ENCODE results near the gene MYO5A.
A peak's percentile ranks its signal among the peaks of the same experiment; 100 is the strongest.
"Not testable (repeated sequence)": the region's sequence is repeated elsewhere in the genome, so short reads cannot be mapped to it uniquely, and the experiment has no call there.

Gene MYO5A

GRCh38 chr15:52540374-52541012 is 11.8 kb upstream of the MYO5A start:
- DNase-seq: no peak

GRCh38 chr15:52537459-52537858 is 8.8 kb upstream of the MYO5A start:
- no peak for DNase-seq

- DNase-seq: no peak
These were observed 3.7 kb upstream of the MYO5A start for GRCh38 chr15:52532427-52532826.

DNA sequence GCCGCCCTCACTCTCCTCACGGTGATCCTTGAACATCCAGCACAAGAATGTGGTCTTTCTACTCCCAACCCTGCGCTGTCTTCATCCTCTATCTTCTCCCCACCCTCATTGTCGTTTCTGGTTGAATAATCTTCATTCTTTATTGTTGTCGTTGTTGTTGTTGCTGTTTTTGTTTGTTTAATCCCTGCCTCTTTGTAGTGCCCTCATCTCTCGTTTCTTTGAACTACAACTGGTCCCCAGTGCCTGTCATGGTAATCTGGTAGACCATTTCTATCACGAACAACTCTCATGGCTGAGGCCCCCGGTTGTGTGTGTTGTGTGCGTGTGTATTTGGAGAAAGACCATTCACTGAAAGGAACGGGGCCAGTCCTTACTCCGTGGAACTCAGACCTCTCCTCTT is 1.3 kb upstream of the MYO5A start:
- no peak for DNase-seq

DNA sequence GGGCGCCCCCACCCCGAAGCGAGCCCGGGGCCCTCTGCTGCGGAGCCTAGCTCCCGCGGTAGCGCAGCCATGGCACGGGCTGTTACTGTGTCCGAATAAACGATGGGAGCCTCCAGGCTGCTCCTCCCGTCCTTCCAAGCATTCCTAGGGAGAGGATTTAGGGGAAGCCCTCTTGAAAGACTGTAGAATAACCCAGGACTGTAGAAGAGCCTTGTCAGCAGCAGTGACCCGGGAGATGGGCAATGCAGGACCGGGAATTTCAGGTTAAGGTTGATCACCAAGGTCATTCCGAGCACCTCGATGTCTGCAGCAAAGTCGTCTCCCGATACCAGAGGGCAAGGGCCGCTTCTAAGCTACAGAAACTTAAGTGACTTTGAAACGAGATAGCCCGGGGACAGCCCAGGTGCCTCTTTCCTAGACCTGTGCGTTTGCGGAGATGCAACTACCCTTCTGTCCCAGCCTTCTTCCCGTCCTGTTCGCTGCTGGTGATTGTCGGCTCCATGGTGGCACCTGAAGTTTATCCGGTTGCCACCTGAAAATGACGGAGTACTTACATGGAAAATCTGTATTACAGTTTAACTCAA is 753 bp upstream of the MYO5A start:
- DNase-seq: peak; percentile 3

- DNase-seq: no peak
These were observed 643 bp downstream of the MYO5A start for GRCh38 chr15:52527911-52528563.

- DNase-seq: no peak
These were observed 1.3 kb downstream of the MYO5A start for GRCh38 chr15:52527196-52527910.

GRCh38 chr15:52524223-52525136 is 4.2 kb downstream of the MYO5A start:
- DNase-seq: no peak

DNA sequence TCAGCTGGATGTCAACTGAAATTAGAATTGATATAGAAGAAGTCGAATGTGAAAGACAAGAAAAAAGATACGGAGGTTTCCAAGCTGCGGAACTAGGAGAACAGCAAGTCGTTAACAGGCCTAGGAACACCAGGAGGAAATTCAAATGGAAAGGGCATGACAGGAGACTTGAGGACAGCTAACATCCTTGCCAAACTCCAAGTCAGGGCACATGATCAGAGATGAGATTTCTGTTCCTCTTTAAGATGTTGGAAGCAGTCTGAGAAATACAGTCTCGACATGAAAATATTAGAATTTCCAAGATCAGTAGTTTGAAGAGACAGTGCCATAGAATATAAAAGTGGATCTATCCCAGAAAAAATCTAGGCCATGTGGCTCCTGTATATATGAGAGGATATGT is 5.0 kb downstream of the MYO5A start:
- DNase-seq: no peak

DNA sequence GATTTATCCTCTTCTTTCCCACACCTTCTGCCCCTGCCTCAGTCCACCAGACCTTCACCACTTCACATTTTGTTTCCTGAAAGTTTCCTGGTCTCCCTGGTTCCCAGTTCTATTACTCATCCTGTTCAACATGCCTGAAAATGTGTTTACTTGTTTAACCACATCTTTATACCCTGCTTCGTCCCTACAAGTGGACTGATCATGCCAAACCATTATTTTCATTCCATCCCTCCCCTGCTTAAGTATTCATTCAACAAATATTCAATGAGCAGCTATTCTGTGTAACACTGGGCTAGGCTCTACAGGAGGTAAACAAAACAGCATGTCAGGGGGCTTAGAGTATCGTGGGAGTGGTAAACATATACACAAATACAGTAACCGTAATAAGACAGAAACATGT is 5.5 kb downstream of the MYO5A start:
- no peak for DNase-seq

DNA sequence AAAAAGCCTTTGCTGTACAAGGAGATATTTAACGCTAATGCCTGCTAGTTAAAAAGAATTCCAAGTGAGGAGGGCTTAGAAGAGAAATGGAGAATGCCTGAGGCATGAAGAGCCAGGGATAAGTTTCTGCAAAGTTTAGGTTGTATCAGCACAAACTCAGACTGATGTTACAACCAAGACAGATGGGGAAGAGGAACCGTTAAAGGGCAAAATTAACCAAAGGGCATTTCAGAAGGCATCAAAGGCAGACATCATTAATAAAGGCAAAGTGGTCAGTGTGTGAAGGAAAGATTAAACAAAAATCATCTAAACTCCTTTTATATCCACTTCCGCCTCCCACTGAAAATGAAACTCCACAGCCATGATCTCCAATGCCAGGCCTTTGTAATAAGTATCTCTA is 7.0 kb downstream of the MYO5A start:
- no peak for DNase-seq

GRCh38 chr15:52520421-52520820 is 8.3 kb downstream of the MYO5A start:
- DNase-seq: no peak

DNA sequence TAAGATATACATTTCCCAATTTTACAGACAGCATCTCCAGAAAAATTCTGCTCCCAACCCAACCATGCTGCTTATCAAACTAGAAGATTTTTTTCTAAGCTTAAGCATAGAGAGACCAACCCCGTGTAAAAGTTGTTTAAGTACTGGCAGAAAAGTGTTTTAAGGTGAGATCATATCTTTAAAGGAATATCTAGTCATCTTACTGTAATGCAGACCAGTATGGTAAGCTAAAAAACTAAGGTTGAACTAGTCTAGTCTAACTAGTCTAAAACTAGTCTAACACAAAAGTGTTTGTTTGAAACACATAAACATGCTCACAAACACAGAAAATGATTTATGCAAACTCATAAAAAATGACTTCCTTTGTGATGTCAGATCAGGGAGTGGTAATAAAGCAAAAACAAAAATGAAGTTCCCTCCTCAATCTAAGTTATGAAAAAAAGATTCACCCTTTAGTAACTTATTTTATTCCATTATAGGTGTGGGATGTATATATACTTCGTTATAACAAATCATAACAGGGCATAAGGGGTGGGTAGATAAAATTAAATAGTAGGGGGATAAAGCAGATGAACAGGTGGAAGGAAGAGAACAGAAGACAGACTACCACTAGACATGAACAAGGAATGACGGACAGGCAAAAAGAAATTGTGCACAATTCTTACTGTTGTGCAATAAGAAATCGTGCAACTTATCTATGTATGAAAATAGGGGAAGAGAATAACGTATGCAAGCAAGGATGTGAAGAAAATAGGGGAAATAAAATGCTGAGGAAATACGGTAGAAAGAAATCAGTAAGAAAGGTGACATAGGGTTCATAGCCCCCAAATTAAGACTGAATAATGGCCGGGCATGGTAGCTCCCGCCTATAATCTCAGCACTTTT is 10.0 kb downstream of the MYO5A start:
- DNase-seq: no peak

- DNase-seq: no peak
These were observed 11.7 kb downstream of the MYO5A start for GRCh38 chr15:52517014-52517413.

- DNase-seq: no peak
These were observed 13.3 kb downstream of the MYO5A start for GRCh38 chr15:52515343-52515742.

- no peak for DNase-seq
These were observed 14.2 kb downstream of the MYO5A start for GRCh38 chr15:52514482-52514881.

DNA sequence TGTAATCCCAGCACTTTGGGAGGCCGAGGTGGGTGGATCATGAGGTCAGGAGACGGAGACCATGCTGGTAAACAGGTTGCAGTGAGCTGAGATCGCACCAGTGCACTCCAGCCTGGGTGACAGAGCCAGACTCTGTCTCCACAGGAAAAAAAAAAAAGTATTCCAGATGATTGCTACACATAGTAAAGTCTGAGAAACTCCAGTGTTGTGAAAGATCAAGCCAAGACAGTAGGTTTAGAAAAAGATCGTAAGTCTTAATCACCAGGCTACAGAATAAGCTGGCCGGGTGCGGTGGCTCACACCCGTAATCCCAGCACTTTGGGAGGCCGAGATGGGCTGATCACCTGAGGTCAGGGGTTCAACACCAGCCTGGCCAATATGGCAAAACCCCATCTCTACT is 15.8 kb downstream of the MYO5A start:
- DNase-seq: not testable (repeated sequence)

DNA sequence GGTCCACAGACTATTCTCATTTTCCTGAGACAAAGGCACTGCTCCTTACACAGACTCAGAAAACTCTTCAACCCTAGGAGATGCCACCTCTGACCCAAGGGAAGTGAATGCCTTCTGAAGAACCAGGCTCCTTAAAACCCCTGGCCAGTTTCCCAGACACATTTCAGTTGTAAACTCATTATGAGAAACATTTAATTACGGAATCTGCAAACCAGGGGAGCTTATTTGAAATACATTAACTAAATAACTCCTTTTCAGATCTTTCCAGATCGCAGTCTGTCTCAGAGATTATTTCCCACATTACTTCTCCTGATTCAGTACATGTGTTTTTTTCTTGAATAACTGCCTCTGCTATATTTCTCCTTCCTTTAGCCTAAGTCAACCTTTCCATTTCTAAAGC is 17.6 kb downstream of the MYO5A start:
- DNase-seq: no peak

DNA sequence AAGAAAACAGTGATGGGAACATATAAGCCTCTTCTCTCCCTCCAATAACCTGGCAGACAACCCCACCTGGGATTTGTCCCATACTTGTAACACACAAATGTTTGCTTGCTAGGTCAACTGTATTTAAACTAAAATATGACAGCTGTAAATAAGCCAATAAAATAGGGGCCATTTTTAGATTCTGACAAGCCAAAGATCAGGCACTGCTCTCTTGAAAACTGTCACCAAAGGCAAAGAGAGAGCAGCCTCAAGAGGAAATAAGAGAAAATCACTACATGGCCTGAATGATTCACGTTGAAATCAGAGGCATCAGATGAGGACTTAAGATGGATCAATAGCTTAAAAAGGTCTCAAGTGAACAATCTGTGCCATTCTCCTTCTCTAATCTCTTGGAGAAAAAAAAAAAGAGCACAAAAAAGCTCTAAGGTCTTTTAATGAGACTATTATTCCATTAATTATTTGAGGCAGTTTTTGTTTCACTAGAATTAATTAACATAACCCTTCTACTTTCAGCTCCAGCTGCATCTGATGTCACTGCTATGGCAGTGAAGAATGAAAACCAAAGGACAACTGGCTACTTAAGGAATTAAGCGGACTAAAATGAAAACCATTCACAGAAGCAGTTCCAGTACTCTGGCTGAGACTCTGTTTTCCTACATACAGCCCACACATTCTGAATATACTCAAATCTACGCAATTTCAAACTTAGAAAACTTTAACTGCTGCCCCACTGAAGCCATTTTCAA is 19.0 kb downstream of the MYO5A start:
- DNase-seq: no peak

DNA sequence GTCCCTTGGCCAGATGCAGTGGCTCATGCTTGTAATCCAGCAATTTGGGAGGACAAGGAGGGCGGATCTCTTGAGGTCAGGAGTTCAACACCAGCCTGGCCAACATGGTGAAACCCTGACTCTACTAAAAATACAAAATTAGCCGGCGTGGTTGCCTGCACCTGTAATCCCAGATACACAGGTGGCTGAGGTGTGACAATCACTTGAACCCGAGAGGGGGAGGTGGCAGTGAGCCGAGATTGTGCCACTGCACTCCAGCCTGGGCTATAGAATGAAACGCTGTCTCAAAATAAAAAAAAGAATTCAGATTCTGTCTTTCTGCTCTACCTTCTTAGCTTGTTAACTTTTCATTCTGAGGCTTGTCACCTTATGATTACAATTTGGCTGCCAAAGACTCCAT is 22.1 kb downstream of the MYO5A start:
- no peak for DNase-seq

GRCh38 chr15:52505151-52505550 is 23.5 kb downstream of the MYO5A start:
- DNase-seq: no peak

Measured in NCI-H1105 treated with DMSO at 0.1 percent for 48 hours (cell line).